HUES48 (cell line): ENCODE data around the gene RPTOR.

Experiments used
- H3K27ac ChIP-seq: one replicate; pipeline ENCODE4 v1.7.0; 2013; ENCODE audit warnings: low read depth, low read length, inconsistent platforms
- H3K27me3 ChIP-seq: 2 replicates; pipeline ENCODE4 v1.6.1; 2013; ENCODE audit warnings: mild to moderate bottlenecking, low read length; ENCODE audit not compliant: control insufficient read depth, insufficient read depth
- H3K36me3 ChIP-seq: 2 replicates; pipeline ENCODE4 v1.6.1; 2013; ENCODE audit warnings: low read length; ENCODE audit not compliant: control insufficient read depth, insufficient read depth
- H3K4me1 ChIP-seq: 2 replicates; pipeline ENCODE4 v1.6.1; 2013; ENCODE audit warnings: mild to moderate bottlenecking, low read length; ENCODE audit not compliant: control insufficient read depth, insufficient read depth
- H3K4me3 ChIP-seq: 2 replicates; pipeline ENCODE4 v1.5.1; 2013; ENCODE audit warnings: mild to moderate bottlenecking, low read depth, low read length
- H3K9ac ChIP-seq: 2 replicates; pipeline ENCODE4 v1.6.1; 2013; ENCODE audit warnings: mild to moderate bottlenecking, low read depth, low read length, moderate library complexity
- H3K9me3 ChIP-seq: 2 replicates; pipeline ENCODE4 v1.6.1; 2013; ENCODE audit warnings: low read length; ENCODE audit not compliant: control insufficient read depth, insufficient read depth

Gene RPTOR

DNA sequence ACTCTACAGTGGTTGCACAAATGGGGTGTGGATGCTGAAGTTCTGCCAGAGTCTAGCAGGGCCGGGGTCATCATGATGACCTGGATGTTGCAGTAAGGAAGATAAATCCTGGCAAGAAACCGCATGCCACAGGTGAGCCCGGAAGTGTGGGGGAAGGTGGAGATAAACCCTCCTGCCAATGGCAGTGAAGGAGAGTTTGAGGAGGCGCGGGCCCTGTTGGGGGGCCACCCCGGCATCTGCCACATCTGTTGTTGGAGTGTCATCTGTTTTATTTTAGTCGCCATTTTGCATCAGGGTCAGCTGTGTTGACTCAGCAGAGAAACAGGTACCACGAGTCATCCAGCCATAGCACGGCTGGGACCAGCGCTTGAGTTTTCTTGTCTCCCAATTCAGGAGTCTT lies 273.2 kb downstream of the RPTOR start:
- Histone ChIP-seq H3K4me3 (no peak overlapping the region), H3K27me3 (no peaks in the 10 kb centered on the region), H3K36me3 (no peaks in the 10 kb centered on the region), H3K27ac (no peak overlapping the region), H3K4me1 (no peaks in the 10 kb centered on the region), H3K9me3 (no peaks in the 10 kb centered on the region), H3K9ac (no peak overlapping the region)

- Histone ChIP-seq H3K4me1 (no peaks in the 10 kb centered on the region), H3K27ac (no peak overlapping the region), H3K4me3 (no peak overlapping the region), H3K36me3 (0 out of 2 replicates have a peak, but pooled peaks cover under 1% of the 10 kb centered on the region), H3K9ac (no peak overlapping the region), H3K9me3 (no peaks in the 10 kb centered on the region), H3K27me3 (no peaks in the 10 kb centered on the region)
These were observed 274.2 kb downstream of the RPTOR start for GRCh38 chr17:80818871-80819270.

- Histone ChIP-seq H3K27me3 (no peaks in the 10 kb centered on the region), H3K9ac (no peak overlapping the region), H3K4me3 (no peak overlapping the region), H3K27ac (no peak overlapping the region), H3K4me1 (no peaks in the 10 kb centered on the region), H3K9me3 (no peaks in the 10 kb centered on the region), H3K36me3 (0 out of 2 replicates have a peak, but pooled peaks cover 2% of the 10 kb centered on the region)
These were observed 275.0 kb downstream of the RPTOR start for GRCh38 chr17:80819422-80820164.

DNA sequence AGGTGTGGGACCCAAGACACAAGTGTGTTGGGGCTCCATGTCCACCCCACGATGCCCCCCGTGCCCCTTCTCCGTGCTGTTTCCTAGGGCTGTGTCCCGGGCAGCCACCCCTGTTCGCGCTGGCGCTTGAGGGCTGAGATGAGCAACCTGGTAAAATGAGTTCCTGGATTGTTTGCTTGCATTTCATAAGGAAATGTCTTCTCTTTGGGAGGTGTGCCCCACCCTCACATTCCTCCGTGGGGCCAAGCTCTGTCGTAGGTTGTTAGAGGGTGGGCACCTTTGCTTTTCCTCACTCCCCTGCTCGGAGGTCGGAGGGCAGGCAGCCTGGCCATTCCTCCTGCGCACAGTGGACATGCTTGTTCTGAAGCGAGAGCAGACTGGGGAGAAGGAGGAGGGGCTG lies 275.7 kb downstream of the RPTOR start:
- Histone ChIP-seq H3K27me3 (no peaks in the 10 kb centered on the region), H3K27ac (no peak overlapping the region), H3K36me3 (0 out of 2 replicates have a peak, but pooled peaks cover 2% of the 10 kb centered on the region), H3K9me3 (no peaks in the 10 kb centered on the region), H3K9ac (no peak overlapping the region), H3K4me1 (no peaks in the 10 kb centered on the region), H3K4me3 (no peak overlapping the region)

GRCh38 chr17:80821546-80821945 lies 276.9 kb downstream of the RPTOR start:
- Histone ChIP-seq H3K9ac (no peak overlapping the region), H3K4me1 (no peaks in the 10 kb centered on the region), H3K4me3 (no peak overlapping the region), H3K9me3 (no peaks in the 10 kb centered on the region), H3K36me3 (0 out of 2 replicates have a peak, but pooled peaks cover 2% of the 10 kb centered on the region), H3K27me3 (no peaks in the 10 kb centered on the region), H3K27ac (no peak overlapping the region)

DNA sequence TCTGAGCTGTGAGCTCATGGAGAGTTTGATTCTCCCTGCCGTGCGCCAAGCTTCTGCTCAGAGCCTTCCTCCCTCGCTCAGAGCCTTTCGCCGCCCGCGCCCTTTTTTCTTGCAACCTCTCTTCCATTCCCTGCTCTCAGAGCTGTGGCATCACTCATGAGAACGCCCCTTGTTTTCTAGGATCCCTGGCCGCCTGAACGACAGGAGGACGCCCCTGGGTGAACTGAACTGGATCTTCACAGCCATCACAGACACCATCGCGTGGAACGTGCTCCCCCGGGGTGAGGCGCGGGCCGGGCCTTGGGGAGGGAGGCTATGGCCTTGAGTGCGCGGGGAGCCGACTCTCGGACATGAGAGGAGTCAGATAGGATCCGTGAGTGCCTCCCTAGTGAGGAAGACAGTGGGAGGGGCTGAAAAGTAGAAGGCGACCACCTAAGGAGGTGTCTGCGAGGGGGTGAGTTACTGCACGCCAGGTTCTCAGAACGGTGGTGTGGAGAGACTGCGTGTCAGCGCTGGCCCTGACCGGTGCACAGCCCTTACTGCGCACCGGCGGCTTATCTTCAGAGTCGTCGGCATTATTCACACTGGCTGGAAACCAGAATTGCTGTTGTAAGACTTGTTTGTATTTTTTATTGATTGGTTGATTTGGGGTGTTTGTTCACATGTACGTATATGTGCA lies 277.5 kb downstream of the RPTOR start:
- no peaks in the 10 kb centered on the region for H3K9me3 ChIP-seq
- no peak overlapping the region for H3K9ac ChIP-seq
- no peak overlapping the region for H3K27ac ChIP-seq
- no peak overlapping the region for H3K4me3 ChIP-seq
- peaks cover 3% of the 10 kb centered on the region for H3K4me1 ChIP-seq
- H3K36me3 ChIP-seq: 0 out of 2 replicates have a peak, but pooled peaks cover 2% of the 10 kb centered on the region
- no peaks in the 10 kb centered on the region for H3K27me3 ChIP-seq

- Histone ChIP-seq H3K9me3 (no peaks in the 10 kb centered on the region), H3K4me3 (no peak overlapping the region), H3K9ac (no peak overlapping the region), H3K4me1 (peaks cover 10% of the 10 kb centered on the region), H3K27me3 (no peaks in the 10 kb centered on the region), H3K36me3 (0 out of 2 replicates have a peak, but pooled peaks cover 2% of the 10 kb centered on the region), H3K27ac (no peak overlapping the region)
These were observed 278.2 kb downstream of the RPTOR start for GRCh38 chr17:80822700-80823410.

DNA sequence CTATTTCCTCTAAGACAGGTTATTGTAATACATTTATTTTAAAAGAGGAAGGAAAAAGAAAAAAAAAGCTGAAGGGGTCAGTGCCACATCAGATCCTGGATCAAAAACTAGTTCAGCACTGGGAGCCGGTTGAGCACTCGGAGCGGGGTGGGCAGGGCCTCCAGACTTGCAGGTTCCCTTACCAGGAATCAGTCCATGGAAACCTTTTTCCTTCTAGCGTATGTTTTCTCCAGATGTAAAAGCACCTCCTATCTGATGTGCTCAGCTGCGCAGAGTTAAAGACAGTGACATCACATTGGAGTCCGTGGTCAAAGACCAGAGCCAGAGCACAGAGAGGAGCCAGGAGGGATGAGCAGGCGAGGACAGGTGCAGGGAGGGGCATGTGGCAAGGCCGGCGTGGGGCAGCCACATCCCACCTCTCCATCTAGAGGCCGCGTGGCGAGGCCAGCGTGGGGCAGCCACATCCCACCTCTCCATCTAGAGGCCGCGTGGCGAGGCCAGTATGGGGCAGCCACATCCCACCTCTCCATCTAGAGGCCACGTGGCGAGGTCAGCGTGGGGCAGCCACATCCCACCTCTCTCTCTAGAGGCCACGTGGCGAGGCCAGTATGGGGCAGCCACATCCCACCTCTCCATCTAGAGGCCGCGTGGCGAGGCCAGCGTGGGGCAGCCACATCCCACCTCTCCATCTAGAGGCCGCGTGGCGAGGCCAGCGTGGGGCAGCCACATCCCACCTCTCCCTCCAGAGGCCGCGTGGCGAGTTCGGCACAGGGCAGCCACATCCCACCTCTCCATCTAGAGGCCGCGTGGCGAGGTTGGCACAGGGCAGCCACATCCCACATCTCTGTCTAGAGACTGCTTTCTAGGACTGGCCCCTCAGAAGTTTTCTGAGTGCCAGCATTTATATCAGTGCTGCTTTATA lies 280.2 kb downstream of the RPTOR start:
- Histone ChIP-seq H3K27ac (no peak overlapping the region), H3K36me3 (0 out of 2 replicates have a peak, but pooled peaks cover 2% of the 10 kb centered on the region), H3K9ac (no peak overlapping the region), H3K4me1 (peaks cover 19% of the 10 kb centered on the region), H3K27me3 (no peaks in the 10 kb centered on the region), H3K4me3 (no peak overlapping the region), H3K9me3 (no peaks in the 10 kb centered on the region)

GRCh38 chr17:80825471-80826345 lies 281.1 kb downstream of the RPTOR start:
- H3K36me3 ChIP-seq: 0 out of 2 replicates have a peak, but pooled peaks cover 2% of the 10 kb centered on the region

More at GRCh38 chr17:80825471-80826345, 281.1 kb downstream of the RPTOR start:
- Histone ChIP-seq H3K9me3 (no peaks in the 10 kb centered on the region), H3K9ac (no peak overlapping the region), H3K4me3 (no peak overlapping the region), H3K27me3 (no peaks in the 10 kb centered on the region), H3K4me1 (peaks cover 19% of the 10 kb centered on the region), H3K27ac (no peak overlapping the region)
